NCI-H510A treated with DMSO at 0.1 percent for 48 hours (cell line): ENCODE results near the gene CRYBA2.

ENCODE experiments used
- DNase-seq: peaks from one replicate; lab custom pipeline; 2025; lab: John Stamatoyannopoulos, UW

Gene CRYBA2

DNA sequence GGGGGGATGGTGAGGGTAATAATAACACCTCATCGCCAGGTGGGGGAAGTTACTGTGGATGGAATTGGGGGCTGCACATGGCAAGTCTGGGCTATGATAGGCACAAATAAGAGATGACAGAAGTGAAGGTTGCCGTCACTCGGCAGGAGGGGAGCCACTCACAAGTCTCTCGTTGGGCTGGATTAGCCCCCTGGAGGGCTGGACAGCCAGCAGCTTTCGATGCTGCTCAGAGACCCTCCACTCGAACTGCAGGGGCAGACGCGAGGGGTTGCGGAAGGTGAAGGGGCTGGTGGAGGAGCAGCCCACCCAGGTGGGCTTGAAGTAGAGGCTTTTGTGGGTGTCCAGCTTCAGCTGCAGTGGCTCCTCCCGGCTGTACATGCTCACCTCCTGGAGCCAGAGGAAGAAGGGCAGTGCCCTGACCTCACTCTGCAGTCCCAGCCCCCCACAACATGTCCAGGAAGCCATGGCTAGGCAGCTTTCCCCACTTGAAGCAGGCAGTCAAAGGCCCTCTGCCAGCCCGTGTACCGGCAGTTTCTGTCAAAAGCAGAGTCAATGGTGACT, 29.9 kb upstream of the CRYBA2 start:
- no peak for DNase-seq

DNA sequence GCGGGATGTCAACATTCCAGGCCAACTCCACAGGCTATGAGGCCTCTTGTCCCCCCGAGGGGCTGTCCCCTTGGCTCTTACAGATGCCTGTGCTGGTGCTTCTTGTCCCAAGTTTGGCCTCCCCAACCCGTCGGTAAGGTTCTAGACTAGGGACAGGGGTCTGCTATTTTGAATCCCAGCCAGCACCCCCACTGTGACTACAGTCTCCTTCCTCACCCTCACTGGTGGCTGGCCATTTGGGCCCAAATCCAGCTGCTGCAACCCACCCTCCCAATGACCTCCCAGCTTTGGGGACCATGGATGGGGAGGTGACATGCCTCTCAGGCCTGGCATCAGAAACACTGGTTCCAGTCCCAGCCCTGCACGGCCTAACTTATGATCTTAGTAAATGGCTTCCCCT, 29.4 kb upstream of the CRYBA2 start:
- DNase-seq, result no peak

DNA sequence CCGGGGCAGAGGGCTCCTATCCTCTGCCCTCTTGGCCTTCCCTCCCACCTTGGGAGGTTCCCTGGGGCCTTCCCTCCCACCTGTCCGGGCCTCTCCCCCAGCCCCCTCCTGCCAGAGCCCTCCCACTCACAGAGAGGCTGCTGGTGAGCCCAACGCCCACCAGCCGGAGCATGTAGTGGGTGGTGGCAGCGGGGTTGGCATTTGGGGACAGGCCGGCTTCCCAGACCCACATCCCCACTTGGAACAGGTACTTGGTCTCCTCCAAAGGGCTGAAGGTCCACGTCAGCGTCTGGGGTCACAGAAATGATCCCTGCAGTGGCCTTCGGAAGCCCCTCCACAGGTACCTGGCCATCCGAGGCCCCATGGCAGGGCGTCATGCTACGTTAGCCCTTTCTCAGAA, 28.8 kb upstream of the CRYBA2 start:
- DNase-seq, result no peak

DNA sequence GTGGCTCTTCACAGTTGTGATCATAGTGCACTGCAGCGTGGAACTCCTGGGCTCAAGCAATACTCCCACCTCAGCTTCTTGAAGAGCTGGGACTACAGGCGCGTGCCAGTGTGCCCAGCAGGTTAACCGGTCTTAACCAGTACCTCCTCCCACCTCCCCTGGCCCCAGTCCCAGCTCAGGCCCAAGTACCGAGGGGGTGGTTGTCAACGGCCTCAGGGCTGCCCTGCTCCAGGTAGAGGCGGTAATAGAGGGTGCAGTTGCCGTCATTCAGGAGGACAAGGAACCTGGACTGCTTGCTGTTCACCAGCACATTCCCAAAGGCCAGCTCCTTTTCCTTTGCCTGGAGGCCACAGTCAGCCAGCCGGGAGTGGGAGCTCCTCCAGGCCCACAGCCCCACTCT, 28.4 kb upstream of the CRYBA2 start:
- DNase-seq, result no peak

DNA sequence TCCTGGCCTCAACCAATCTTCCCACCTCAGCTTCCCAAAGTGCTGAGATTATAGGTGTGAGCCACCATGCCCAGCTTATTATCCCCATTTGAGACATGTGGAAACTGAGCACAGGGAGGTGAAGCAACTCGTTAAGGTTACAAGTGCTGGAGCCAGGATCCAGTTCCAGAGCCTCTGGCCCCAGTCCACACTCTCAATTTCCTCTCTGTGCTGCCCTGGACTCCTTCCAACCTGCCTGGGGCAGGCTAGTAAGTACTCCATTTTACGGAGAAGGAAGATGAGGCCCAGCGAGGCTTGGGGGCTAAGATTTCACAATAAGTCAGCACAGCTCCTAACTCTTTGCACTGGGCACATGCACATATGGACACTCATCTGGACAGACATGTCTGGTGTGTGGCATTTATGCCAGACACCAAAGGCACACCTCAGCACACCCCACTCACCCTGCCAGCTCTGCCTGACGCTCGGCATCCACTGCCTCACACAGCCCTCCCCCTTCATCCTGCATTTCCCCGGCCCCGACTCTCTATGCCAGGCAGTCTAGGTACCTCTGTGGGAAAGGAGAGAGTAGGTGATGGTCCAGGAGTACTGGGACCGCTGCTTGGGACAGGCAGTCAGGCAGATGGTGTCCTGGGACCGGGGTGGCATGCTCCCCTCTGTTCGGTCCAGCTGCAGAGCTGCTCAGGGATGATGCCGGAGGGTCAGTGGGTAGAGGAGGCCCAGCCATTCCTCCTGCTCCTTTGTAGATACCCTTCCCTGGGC, 27.6 kb upstream of the CRYBA2 start:
- DNase-seq, result no peak

DNA sequence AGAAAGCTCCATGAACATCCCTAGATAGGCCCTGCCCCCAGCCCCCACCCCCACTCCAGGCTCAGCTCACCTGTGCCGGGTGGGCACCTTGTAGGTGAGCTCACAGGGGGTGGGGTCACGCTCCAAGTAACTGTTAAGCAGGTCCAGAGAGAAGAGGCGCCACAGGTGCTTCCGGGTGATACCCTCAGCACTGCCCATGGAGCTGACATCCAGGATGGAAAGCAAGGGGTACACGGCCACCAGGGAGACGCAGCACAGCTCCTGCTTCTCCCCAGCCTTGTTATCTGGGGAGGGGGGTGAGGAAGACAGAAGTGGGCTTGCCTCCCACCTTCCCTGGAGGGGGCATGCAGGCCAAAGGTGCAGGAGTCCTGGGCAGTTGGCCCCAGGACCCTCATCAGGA, 26.2 kb upstream of the CRYBA2 start:
- DNase-seq, result no peak

DNA sequence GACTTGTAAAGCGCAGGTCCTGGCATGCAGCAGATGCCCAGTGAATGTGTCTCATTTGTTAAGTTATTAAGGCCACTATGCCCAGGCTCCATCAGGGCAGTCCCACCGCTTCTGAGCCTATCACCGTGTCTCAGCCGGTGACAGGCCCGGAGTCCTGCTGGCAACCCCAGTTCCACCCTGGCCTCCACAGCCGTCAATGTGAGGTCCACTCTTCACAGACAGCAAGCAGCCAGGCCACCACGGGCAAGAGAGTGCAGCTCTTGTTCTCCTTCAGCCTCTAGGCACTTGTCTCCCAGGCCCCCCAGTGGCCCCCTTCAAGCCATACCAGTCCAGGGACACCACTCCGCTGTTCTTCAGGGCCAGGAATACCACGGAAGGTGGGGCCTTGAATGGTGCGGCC, 25.5 kb upstream of the CRYBA2 start:
- DNase-seq, result no peak

DNA sequence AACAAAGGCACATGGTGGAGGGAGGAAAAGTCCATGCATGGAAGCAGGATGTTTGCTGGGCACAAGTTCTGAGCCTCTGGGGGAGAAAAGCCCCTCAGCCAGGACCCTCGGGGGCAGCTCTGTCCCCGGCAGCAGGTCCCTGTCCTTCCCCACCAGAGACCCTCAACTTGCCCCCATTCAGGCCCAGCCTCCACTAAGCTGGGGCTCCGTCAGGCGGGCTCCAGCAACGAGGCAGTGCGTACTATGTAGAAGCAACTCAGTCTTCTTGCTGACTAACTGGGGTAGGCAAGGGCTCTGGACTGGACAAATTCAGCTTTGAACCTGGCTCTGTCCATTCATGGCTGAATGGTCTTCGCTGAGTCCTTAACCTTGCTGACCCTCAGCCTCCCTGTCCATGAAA, 25.1 kb upstream of the CRYBA2 start:
- DNase-seq, result no peak

DNA sequence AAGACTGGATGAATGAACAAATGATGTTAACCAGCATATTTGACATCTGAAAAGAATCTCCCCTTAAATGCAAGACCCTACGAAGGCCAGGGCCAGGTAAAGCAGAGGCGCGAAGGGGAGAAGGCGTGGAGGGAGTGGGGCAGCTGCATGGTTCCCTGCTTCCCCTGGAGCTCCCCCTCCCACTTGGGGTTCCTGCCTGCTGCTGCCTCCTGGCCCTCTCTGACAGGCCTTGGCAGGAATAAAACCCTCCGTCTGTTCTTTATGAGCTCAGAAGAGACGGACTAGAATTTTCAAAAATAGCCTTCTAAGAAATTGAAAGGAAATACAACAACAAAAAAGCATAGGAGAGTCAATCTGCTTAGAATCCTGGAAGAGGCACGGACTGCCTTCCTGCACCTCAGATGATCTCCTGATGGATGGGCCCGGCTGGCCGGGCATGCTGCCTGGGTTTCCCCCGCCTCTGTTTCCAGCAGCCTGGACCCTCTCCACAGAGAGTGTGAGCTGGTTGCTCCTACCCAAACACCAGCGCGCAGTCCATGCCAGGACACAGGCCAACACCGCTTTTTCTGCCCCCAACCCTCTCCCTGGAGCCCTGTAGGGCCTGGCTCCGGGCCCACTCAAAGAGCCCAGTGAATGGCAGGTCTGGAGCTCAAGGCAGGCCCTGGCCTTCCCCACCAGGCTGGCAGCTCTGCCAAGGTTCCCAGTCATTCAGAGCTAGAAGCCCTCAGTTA, 24.1 kb upstream of the CRYBA2 start:
- no peak for DNase-seq

DNA sequence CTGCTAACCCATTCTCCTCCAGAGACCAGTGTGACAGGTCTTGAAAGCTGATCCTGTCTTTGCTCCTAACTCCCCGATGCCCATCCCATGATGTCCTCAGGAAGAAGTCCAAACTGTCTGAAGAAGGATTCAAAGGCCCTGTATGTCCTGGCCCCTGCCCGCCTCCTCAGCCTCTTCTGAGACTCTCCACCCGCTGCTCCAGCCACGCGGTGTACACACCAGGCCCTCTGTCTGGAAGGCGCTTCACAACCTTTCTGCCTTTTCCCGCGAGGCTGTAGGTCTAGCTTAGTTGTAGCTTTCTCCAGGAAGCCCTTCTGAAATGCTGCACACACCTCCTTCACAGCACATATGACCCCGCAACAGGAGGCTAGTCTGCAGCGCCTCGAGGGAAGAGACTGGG, 23.5 kb upstream of the CRYBA2 start:
- DNase-seq, result no peak

DNA sequence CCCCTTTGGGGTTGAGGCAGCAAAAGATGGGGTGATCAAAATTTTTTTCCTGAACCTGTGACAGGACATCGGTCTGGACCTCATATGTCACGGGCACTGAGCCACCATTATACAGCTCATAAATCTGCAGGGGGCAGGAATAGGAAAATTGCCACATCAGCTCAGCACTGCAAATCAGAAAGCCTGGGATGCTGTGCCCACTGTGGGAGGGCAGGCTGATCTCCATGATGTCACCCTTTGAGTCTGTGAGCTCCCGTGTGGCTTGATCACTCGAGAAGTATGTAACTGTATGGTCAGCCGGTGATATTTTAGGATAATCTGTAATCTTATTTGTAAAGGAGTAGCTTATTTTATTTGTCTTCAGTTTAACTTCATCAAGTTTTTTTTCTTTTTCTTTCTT, 17.7 kb upstream of the CRYBA2 start:
- no peak for DNase-seq

DNA sequence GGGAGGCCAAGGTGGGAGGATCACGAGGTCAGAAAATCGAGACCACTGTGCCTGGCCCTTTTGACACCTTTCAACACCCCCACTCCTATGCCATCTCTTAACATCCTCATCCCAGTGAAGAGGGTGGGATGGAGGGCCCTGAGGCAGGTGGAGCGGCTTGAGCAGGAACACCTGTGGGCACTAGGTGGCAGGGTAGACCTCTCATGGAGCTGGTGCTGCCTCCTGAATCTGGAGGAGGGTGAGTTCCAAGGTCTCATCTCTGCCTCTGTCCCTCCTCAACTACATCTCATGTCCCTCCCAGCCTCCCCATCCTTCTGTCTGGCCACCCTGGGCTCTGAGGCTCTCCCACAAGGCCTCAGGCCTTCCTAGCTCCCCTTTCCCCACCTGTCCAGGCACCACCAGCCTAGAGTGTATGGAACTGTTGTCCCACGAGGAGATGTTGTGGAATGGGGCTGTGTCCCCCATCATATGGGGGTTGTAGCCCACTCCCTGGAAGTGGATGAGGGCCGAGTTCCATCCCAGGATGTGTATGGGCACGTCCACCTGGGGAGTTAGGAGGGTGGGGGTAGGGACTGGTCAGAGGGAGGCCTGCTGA, 17.0 kb upstream of the CRYBA2 start:
- no peak for DNase-seq

DNA sequence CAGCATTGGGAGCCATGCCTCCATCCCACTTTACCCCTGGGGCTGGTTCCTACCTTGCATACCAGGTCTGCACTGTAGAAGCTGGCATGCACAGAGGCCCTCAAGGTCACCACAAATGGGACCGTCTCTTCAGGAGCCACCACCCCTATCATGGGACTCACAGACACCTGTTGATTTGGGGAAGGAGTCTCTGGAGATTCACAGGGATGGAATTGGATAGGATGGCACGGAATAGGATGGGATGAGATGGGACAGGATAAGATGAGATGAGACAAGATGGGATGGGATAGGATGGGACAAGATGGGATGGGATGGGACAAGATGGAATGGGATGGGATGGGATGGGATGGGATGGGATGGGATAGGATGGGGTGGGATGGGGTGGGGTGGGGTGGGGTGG, 16.1 kb upstream of the CRYBA2 start:
- no peak for DNase-seq

DNA sequence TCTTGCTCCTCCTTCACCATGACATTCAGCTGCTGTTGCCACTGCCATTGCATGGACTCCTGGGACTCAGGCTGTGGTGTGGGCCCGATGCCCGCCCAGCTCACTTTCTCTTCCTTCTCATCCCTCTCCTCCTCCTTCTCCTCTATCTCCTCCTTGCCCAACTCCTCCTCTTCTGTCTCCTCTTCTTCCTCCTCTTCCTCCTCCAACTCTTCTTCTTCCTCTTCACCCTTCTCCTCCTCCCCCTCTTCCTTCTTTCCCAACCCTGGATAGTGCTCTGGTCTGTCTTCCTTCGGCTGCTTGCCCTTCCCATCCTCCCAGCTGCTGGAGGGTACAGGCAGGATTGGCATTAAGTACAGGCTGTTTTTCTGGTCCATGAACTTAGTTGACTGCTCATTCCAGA, 10.8 kb upstream of the CRYBA2 start:
- no peak for DNase-seq

DNA sequence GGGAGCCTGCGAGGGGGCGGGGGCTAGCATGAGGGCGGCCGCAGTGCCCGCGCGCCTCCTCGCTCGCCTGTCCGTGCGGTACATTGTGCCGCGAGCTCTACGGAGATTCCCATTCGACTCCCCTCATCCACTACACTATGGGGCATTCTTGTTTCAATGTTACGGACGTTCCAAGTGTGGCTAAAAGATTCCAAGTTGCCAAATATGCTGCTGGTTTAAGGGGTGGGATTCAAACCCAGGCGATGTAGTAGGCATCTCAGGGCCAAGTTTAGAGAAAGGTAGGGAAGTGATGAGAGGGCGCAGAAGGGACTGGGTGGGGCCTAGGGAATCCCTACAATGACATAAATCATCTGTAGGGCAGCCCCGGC, 10.0 kb upstream of the CRYBA2 start:
- peak; percentile 68 for DNase-seq

DNA sequence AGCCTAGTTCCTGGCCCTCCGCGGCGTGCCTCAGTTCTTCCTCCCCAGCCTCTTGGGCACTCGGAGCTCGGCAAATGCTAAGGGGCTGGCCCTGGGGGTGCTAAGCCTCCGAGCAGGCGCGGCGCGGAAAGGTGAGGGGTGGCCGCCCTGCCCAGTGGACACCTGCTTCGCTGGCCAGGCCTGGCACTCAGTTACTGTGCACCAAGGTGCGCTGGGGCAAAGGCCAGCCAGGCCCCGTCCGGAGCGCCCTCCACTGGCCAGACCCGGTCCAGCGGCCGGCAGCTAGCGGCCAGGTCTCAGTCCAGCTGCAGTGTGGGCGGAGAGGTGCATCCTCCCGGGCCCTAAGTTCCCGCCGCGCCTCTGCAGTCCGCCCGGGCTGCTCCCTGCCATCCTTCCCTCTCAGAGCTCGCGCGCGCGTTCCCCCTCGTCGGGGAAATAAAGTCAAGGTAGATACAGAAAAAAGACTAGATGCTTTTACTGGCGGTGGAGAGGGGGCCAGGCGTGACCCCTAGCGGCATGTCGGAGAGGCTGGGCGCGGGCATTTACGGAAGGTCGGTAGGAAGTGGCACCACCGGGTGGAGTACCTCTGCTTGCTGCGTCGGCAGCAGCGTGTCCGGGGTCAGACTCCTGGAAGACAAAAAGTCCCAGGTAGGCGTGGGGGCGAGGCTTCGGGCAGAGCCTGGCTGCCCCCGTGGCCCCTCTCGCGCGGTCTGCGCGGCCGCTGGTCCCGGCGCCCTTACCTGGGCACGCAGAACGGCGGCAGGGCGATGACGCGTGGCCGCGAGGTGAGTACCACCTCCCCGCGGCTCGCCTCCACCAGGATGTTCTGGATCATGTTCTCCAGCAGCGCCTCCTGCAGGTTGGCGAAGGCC, 9.4 kb upstream of the CRYBA2 start:
- peak; percentile 93 for DNase-seq

DNA sequence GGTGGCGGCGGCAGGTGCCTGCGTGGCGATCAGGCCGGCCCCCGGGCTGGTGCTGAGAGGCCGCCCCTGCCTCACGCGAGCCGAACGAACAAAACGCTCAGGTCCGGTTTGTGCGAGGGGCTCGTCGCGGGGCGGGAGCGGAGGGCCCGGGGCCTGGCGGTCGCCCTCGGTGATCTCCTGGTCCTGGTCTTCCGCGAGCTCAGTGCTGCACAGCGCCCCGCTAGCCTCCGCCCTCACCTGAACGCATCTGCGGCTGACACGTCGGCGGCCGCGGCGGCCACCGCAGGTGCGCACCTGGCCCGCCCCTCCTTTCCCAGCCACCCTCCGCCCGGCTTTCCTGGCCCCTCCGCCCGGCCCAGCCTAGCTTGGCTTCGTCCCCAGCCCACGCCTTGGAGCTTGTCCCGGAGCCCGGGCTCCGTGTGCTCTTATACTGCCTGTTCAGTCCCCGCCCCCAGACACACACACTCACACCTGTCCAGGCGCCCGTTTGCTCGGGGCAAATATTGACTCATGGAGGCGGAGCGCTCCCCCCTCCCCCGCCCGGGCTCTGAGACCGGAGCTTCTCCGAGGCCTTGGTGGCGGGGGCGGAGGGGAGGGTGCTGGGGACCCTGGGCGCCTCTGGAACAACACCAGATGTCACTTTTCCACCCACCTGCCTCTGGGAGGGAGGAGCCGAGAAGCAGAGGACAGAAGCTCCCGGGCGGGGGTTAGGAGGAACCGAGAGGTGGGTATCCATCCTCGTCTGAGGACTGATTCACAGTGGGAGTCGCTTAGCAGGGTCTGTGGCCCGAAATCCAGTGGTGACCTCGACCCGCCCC, 8.6 kb upstream of the CRYBA2 start:
- peak; percentile 100 for DNase-seq

DNA sequence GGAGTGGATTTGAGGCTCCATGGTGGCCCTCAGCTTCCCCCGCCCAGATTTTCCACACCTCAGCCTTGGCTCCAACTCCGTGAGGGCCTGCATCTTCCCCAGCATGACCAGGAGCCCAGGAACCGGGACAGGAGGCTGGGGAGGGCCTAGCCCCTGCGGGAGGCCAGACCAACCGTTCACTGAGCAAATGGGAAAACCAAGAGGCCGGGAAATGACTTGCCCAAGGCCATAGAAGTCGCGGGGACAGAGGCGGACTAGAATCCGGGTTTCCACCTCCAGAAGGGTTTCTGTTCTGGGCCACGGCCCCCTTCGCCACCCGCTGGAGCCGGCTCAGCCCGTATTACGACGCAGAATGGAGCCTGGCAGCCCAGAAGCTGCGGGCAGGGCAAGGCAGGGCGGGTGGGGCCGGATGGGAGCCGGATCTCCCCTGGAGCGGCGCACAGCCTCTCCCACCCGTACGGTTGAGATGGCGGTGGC, 7.9 kb upstream of the CRYBA2 start:
- DNase-seq, result no peak

DNA sequence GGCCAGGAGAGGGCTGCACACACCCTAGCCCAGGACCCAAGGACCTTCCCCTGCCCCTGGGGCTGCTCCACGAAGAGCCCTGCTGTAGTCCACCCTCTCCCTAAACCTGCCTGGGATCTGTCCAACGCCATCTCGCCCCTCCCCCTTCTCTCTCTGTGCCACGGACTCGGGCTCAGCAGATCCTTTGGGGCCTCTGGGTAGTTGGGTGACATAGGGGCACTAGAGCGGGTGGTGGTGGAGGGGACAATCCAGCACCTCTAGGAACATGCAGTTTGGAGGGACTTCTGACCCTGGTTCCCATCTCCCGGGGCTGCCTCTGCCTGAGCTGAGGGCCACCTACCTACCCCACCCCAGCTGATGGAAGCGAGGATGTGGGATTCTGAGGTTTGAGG, 7.3 kb upstream of the CRYBA2 start:
- DNase-seq, result peak; percentile 91

DNA sequence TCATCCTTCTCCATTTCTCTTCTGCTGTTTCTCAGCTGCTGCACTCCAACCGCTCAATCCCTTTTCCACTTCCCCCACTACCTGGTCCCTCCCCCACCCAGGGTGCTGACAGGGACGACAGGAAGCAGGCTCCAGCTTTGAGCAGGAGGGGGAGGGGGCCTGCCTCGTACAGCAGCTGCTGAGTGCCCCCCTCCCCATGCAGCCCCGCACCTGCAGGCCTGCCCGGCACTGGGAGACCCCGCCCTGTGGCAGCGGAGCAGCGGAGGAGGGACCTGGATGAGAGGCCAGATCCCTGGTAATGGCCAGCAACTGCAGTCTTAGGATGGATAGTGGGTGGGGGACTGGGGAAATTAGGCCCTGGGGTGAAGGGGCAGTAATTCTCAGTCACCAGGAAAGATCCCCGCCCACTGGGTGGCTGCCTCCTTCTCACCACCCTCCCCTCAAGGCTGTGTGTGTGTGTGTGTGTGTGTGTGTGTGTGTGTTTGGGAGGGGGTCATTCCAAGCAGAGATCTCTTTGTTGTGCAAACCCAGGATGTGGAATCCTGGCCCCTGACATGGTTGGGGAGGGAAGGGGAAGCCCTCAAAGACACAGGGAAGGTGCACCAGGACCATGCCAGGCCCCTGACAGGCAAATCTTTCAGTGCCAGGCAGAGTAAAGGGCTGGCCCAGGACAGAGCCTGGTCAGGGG, 6.8 kb upstream of the CRYBA2 start:
- DNase-seq, result peak; percentile 94
